GM18873 (cell line): Measurements from ENCODE around the gene FXR2.

Experiments used
- ATAC-seq: cut with Tn5 transposase; IDR thresholded peaks from one replicate; pipeline ENCODE4 v1.9.1; 2021; ENCODE audit warnings: mild to moderate bottlenecking, moderate library complexity, moderate number of reproducible peaks; ENCODE audit not compliant: unreplicated experiment, low FRiP score

Gene FXR2

GRCh38 chr17:7589204-7589868, 25.4 kb downstream of the FXR2 start:
- ATAC-seq: no peak

GRCh38 chr17:7588553-7589203, 26.0 kb downstream of the FXR2 start:
- ATAC-seq: no peak

- ATAC-seq: no peak
These were observed 27.1 kb downstream of the FXR2 start for GRCh38 chr17:7587420-7588151.

GRCh38 chr17:7586673-7587419, 27.9 kb downstream of the FXR2 start:
- no peak for ATAC-seq

DNA sequence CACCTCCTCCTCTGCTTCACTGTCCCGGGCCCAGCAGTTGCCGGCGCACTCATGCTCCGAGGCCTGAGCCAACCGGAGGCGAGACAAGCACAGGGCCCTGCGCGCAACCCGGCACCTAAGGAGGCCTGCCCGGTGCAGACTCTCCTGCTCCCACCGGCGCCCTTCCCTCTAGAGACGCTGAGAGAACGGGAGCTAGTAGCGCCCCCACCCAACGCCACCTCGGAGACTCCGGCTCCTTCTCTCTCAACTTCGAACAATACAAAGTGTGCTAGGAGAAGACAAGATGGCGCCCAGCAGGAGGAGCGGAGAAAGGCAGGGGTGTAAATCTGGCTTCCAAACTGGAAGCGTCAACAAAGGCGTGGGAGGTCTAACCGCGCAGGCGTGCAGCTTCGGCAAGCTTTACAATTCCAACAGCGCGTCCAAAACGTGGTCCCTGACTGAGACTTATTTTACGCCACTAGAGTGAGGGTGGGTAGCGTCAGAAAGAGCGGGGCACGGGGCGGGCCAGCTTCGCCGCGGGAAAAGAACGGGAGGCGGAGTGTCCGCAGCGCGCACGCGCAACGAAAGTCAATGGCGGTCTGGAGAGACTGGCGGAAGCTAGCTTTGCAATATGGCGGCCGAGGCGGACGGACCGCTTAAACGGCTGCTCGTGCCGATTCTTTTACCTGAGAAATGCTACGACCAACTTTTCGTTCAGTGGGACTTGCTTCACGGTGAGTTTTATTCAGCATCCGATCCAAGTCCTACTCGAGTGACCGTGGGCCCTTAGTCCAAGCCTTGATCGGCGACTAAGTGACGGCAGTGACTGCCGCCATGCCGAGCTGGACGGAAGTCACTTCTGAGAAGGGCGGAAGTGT, 31.2 kb downstream of the FXR2 start, which contains the start of gene MPDU1:
TSS of gene MPDU1 (plus strand) at position 600 of the 857 bp plus-strand sequence. CDS start at position 611, 11 bp downstream.
- peak; percentile 65 for ATAC-seq

DNA sequence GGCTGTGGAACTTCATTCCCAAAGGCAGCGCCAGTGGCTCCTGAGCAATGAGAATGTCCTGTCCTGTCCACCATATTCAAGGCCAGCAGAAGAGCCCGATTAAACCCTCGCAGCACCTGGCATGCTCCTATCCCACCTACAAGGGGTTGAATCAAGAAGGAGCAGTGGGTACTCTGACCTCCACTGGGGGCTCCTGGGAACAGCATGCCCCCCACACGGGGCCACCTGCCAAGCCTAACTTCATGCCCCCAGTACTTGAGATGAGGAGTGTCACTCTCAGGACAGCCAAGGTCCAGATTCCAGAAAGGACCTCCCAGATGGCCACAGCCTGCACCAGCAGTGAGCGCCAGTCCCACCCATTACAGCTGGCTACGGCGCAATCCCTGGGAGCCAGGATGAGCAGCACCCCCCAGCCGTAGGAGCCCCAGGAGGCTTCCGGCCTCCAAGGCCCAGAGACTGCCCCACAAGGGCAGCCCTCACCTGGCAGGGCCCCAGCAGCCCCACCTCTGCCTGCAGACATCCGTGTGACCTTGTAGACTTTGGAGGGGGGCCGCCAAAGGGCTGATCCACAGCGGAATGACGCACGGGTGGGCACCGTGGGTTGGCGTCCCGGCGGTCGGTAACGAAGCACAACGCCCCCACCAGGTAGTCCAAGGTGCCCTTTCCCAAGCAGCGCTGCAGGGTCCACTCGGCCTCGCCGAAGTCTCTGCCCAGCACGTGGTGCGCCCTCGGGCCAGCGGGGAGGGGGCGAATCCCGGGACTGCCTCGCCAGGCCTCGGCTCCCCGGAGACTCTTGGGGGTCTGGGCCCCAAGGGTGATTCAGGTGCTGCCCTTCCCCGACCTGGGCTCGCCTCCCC, 32.1 kb downstream of the FXR2 start:
- no peak for ATAC-seq

- ATAC-seq: no peak
These were observed 33.8 kb downstream of the FXR2 start for GRCh38 chr17:7580604-7581575.

DNA sequence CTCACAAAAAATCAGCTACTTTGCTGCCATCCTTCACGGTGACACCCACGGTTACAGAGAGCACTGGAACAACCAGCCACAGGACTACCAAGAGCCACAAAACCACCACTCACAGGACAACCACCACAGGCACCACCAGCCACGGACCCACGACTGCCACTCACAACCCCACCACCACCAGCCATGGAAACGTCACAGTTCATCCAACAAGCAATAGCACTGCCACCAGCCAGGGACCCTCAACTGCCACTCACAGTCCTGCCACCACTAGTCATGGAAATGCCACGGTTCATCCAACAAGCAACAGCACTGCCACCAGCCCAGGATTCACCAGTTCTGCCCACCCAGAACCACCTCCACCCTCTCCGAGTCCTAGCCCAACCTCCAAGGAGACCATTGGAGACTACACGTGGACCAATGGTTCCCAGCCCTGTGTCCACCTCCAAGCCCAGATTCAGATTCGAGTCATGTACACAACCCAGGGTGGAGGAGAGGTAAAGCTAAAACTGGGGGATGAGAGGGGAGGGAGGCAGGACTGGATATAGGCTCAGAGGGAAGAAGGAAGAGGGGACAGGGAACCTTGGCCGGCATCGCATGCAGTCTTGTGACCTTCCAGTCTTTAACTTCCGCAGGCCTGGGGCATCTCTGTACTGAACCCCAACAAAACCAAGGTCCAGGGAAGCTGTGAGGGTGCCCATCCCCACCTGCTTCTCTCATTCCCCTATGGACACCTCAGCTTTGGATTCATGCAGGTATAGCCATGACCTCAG, 34.7 kb downstream of the FXR2 start:
- no peak for ATAC-seq

DNA sequence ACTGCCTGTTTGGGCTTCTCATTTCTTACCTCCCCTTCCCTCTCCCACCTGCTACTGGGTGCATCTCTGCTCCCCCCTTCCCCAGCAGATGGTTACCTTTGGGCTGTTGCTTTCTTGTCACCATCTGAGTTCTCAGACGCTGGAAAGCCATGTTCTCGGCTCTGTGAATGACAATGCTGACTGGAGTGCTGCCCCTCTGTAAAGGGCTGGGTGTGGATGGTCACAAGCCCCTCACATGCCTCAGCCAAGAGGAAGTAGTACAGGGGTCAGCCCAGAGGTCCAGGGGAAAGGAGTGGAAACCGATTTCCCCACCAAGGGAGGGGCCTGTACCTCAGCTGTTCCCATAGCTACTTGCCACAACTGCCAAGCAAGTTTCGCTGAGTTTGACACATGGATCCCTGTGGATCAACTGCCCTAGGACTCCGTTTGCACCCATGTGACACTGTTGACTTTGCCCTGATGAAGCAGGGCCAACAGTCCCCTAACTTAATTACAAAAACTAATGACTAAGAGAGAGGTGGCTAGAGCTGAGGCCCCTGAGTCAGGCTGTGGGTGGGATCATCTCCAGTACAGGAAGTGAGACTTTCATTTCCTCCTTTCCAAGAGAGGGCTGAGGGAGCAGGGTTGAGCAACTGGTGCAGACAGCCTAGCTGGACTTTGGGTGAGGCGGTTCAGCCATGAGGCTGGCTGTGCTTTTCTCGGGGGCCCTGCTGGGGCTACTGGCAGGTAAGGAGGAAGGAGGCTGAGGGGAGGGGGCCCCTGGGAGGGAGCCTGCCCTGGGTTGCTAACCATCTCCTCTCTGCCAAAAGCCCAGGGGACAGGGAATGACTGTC, 35.5 kb downstream of the FXR2 start, which contains the start of gene CD68:
TSS of gene CD68 (plus strand) at position 638 of the 833 bp plus-strand sequence. CDS start at position 678, 40 bp downstream.
- ATAC-seq: no peak

DNA sequence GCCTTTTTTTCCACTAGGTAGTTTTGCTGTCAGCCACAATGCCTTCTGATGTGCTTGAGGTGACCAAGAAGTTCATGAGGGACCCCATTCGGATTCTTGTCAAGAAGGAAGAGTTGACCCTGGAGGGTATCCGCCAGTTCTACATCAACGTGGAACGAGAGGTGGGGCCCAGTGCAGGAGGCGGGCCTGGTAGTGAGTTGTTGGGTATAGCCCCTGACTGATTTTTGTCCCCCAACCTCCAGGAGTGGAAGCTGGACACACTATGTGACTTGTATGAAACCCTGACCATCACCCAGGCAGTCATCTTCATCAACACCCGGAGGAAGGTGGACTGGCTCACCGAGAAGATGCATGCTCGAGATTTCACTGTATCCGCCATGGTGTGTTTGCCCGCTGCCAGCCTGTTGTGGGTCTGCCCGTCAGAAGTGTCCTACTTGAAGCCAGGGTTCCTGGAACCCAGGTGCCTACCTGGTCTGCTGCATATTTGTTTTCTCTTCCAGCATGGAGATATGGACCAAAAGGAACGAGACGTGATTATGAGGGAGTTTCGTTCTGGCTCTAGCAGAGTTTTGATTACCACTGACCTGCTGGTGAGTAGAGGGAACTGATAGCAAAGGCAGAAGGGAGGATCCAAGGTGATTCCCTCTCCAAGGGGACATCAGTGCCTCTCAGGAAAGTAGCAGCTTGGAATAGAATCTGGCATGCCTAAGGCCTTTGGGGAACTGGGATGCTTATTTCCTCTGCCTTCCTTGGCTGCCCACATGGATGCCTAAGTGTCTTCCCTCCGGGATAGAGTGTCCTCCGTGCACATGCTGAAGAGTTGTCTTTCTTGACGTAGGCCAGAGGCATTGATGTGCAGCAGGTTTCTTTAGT, 37.1 kb downstream of the FXR2 start:
- no peak for ATAC-seq

DNA sequence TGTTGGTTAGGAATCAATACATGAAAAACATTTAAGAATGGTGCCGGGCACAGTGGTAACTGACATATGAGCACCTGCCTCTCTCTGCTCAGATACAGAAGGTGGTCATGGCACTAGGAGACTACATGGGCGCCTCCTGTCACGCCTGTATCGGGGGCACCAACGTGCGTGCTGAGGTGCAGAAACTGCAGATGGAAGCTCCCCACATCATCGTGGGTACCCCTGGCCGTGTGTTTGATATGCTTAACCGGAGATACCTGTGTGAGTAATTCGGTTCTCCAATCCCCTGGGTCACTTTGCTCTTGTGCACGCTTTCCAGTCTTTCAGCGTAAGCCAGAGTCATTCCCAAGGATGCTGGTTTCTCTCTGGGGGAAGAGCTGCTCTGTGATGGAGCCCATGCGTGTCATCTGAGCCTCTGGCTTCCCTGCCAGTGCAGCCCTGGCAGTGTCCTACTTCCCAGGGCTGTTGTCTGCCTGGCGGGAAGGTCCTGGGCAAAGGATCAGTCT, 38.2 kb downstream of the FXR2 start:
- no peak for ATAC-seq

GRCh38 chr17:7575959-7576358, 38.7 kb downstream of the FXR2 start:
- no peak for ATAC-seq

DNA sequence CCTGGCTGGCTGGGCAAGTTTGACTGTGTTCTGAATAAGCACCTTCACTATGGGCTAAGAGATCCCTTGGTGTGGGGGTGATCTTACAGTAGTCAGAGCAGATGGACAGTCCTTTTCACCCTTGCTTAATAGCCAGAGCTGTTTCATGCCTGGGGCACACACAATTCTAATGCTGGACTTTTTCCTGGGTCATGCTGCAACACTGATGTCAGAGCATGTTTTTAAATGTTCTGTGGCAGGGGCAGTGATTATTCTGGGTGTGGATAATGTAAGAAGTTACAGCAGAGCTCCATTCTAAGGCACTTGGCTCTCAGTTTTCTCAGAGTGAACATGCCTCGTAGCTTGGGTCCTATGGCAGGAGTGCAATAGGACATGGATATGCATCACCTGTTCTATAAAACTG, 39.2 kb downstream of the FXR2 start:
- ATAC-seq: no peak

GRCh38 chr17:7574176-7574953, 40.3 kb downstream of the FXR2 start:
- no peak for ATAC-seq
